Measurements from ENCODE around the gene RAD54L.
"Not testable (repeated sequence)": the region's sequence is repeated elsewhere in the genome, so short reads cannot be mapped to it uniquely, and the experiment has no call there.

The RAD54L gene

DNA sequence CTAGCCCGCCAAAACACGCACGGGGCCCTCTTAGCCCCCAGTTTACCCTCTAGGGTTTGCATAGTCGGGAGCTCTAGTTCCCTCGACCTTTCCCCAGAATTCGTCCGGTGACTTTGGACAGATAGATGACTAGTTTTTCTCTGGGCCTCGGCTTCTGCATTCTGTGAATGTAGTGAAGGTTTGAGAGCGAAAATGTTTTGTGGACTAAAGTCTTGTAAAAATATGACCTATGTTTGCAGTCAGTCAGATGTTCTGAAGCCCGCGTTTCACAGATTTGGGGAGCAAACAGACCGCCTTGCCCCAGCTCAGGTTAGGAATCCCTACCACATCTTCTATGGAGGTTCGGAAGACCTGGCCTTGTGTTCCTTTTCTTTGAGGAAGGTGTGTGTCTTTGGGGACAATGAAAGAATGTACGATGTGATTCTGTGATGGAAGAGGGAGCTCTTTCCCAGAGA lies 56.3 kb downstream of the RAD54L start:
- Histone ChIP-seq H3K4me1 (ENCODE audit: insufficient read depth, low read length) (peaks cover 31% of the 10 kb centered on the region), H3K9me3 (ENCODE audit: control insufficient read depth, insufficient read depth, low read length) (no peaks in the 10 kb centered on the region), H3K36me3 (ENCODE audit: insufficient read depth, low read length) (no peaks in the 10 kb centered on the region), H3K9ac (ENCODE audit: low read depth, low read length) (peak overlapping the region; percentile 90)

DNA sequence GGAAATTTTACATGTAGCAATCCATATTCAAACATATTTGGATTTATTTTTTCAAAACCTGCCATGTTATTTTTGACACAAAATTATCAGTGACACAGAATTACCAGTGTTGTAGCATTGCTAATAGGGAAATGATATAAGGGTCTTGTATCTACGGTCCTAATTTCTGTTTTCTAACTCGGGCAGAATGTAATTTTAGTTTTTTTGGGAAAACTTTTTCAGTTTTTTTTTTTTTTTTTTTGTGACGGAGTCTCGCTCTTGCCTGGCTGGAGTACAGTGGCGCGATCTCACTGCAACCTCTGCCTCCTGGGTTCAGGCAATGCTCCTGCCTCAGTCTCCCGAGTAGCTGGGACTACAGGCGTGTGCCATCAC lies 58.6 kb downstream of the RAD54L start:
- peaks cover 7% of the 10 kb centered on the region for H3K36me3 ChIP-seq (ENCODE audit: insufficient read depth, low read length)
- H3K9ac ChIP-seq (ENCODE audit: low read depth, low read length): peak overlapping the region; percentile 90; the same call in 1 of the 2 replicates
- H3K4me1 ChIP-seq (ENCODE audit: insufficient read depth, low read length): peaks cover 32% of the 10 kb centered on the region

DNA sequence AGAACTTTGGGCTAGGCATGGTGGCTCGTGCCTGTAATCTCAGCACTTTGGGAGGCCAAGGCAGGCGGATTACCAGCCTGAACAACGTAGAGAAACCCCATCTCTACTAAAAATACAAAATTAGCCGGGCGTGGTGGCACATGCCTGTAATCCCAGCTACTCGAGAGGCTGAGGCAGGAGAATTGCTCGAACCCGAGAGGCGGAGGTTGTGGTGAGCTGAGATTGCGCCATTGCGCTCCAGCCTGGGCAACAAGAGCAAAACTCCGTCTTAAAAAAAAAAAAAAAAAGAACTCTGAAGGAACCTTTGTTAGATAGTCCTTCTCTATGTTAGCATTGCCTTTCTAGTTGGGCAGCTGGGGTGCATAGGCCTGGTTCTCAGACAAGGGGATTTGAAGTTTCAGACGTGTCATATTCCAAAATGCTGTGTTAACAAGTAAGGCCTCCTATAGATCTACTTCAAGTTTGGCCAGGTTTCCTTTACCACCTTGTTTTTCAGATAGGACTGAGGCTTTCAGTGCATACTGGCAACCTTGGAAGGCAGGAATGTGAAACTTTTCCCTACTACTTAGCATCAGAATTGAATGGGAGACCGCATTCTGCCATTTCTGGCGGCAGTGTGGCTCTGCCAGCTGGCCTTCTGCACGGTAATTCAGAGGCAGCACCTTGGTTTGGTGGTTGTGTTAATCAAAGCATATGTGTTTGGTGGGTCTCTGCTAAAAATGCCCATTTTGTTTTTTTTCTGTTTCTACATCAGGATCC lies 62.0 kb downstream of the RAD54L start:
- H3K4me1 ChIP-seq (ENCODE audit: insufficient read depth, low read length): peaks cover 32% of the 10 kb centered on the region
- no peak overlapping the region for H3K9ac ChIP-seq (ENCODE audit: low read depth, low read length)
- no peaks in the 10 kb centered on the region for H3K9me3 ChIP-seq (ENCODE audit: control insufficient read depth, insufficient read depth, low read length)
- H3K36me3 ChIP-seq (ENCODE audit: insufficient read depth, low read length): peaks cover 25% of the 10 kb centered on the region

More for the DNA sequence above, 58.6 kb downstream of the RAD54L start:
- no peaks in the 10 kb centered on the region for H3K9me3 ChIP-seq (ENCODE audit: control insufficient read depth, insufficient read depth, low read length)

DNA sequence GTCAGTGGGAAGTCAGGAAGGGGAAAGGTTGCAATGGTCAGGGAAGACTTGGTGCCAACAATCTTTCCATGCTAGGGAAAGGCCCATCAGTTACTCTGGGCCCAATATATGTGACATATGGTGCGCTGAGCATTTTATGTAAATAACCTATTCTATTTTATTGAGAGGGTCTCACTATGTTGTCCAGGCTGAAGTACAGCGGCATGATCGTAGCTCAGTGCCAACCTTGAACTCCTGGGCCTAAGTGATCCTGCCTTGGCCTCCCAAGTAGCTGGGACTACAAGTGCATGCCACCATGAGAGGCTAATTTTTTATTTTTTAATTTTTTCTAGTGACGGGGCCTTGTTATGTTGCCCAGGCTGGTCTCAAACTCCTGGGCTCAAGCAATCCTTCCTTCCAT lies 62.8 kb downstream of the RAD54L start:
- Histone ChIP-seq H3K4me1 (ENCODE audit: insufficient read depth, low read length) (peaks cover 32% of the 10 kb centered on the region), H3K9me3 (ENCODE audit: control insufficient read depth, insufficient read depth, low read length) (no peaks in the 10 kb centered on the region), H3K9ac (ENCODE audit: low read depth, low read length) (no peak overlapping the region), H3K36me3 (ENCODE audit: insufficient read depth, low read length) (peaks cover 28% of the 10 kb centered on the region)

DNA sequence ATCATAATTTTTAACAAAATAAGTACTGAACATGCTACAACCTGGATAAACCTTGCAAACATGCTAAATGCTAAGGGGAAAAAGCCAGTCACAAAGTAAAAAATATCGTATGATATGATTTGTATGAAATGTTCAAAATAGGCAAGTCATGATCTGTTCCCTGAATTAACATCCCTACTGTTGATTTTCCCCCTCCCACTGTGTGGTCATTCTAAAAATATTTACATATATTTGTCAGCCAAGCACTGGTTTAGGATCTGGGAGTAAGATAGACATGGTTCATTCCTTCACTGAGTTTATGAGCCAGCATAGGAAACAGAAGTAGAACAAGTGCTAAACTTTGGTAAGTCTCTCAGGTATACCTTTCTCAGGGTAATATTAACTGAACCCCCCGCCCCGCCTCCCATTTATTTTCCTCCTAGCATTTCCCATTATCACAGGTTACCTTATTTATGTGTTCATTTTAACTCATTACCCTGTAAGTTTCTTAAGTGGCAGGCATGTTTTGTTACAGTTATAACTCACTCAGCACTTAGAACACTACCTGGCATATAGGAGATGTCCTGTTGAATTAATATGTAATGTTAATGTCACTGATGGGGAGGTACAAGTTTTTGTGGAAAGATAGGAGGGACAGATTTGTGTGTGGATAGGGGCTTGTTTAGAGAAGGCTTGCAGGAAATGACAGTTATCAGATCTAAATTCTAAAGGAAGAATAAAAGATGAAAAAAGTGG lies 68.3 kb downstream of the RAD54L start:
- peaks cover 31% of the 10 kb centered on the region for H3K36me3 ChIP-seq (ENCODE audit: insufficient read depth, low read length)

DNA sequence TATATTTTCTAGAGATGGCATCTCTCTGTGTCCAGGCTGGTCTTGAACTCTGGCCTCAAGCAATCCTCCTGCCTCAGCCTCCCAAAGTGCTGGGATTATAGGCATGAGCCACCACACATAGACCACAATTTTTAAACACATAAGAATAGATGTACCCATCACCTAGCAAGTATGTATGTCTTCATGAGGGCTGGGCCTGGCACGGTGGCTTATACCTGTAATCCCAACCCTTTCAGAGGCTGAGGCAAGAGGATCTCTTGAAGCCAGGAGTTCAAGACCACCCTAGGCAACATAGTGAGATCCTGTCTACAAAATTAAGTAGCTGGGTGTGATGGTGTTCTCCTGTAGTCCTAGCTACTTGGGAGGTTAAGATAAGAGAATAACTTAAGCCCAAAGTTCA lies 69.8 kb downstream of the RAD54L start:
- Histone ChIP-seq H3K36me3 (ENCODE audit: insufficient read depth, low read length) (peaks cover 24% of the 10 kb centered on the region), H3K9ac (ENCODE audit: low read depth, low read length) (no peak overlapping the region), H3K4me1 (ENCODE audit: insufficient read depth, low read length) (0 out of 2 replicates have a peak, but pooled peaks cover 3% of the 10 kb centered on the region), H3K9me3 (ENCODE audit: control insufficient read depth, insufficient read depth, low read length) (no peaks in the 10 kb centered on the region)

More for the DNA sequence above, 68.3 kb downstream of the RAD54L start:
- 0 out of 2 replicates have a peak, but pooled peaks cover 3% of the 10 kb centered on the region for H3K4me1 ChIP-seq (ENCODE audit: insufficient read depth, low read length)
- no peak overlapping the region for H3K9ac ChIP-seq (ENCODE audit: low read depth, low read length)
- no peaks in the 10 kb centered on the region for H3K9me3 ChIP-seq (ENCODE audit: control insufficient read depth, insufficient read depth, low read length)

DNA sequence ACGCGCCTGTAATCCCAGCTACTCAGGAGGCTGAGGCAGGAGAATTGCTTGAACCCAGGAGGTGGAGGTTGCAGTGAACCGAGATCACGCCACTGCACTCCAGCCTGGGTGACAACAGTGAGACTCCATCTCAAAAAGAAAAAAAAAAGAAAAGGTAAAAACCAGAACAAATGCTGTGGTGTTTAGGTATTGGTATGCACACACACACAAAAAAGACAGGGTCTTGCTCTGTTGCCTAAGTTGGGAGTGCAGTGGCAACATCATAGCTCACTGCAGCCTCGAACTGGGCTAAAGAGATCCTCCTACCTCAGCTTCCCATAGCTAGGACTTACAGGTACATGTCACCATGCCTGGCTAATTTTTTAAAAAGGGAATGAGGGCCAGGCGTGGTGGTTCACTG lies 71.7 kb downstream of the RAD54L start:
- H3K4me1 ChIP-seq (ENCODE audit: insufficient read depth, low read length); H3K9me3 ChIP-seq (ENCODE audit: control insufficient read depth, insufficient read depth, low read length); H3K9ac ChIP-seq (ENCODE audit: low read depth, low read length): not testable (repeated sequence)
- H3K36me3 ChIP-seq (ENCODE audit: insufficient read depth, low read length): peaks cover 16% of the 10 kb centered on the region

DNA sequence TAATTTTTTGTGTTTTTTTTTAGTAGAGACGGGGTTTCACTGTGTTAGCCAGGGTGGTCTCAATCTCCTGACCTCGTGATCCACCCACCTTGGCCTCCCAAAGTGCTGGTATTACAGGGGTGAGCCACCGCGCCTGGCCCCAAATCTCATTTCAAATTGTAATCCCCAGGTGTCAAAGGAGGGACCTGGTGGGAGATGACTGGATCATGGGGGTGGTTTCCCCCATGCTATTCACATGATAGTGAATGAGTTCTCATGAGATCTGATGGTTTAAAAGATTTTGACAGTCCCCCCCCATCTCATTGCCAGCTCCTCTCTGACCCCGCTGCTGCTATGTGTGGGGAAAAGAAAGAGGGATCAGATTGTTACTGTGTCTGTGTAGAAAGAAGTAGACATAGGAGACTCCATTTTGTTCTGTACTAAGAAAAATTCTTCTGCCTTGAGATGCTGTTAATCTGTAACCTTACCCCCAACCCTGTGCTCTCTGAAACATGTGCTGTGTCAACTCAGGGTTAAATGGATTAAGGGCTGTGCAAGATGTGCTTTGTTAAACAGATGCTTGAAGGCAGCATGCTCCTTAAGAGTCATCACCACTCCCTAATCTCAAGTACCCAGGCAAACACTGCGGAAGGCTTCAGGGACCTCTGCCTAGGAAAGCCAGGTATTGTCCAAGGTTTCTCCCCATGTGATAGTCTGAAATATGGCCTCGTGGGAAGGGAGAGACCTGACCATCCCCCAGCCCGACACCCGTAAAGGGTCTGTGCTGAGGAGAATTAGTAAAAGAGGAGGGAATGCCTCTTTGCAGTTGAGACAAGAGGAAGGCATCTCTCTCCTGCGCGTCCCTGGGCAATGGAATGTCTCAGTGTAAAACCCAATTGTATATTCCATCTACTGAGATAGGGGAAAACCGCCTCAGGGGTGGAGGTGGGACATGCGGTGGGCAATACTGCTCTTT lies 72.7 kb downstream of the RAD54L start:
- H3K9ac ChIP-seq (ENCODE audit: low read depth, low read length); H3K9me3 ChIP-seq (ENCODE audit: control insufficient read depth, insufficient read depth, low read length); H3K4me1 ChIP-seq (ENCODE audit: insufficient read depth, low read length): not testable (repeated sequence)
- peaks cover 10% of the 10 kb centered on the region for H3K36me3 ChIP-seq (ENCODE audit: insufficient read depth, low read length)

DNA sequence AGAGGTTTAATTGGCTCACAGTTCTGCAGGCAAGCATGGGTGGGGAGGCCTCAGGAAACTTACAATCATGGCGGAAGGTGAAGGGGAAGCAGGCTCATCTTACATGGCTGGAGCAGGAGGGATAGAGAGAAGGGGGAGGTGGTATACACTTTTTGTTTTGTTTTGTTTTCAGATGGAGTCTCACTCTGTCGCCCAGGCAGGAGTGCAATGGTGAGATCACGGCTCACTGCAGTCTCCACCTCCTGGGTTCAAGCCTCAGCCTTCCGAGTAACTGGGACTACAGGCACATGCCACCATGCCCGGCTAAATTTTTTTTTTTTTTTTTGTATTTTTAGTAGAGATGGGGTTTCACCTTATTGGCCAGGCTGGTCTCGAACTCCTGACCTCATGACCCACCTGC lies 74.6 kb downstream of the RAD54L start:
- H3K36me3 ChIP-seq (ENCODE audit: insufficient read depth, low read length); H3K4me1 ChIP-seq (ENCODE audit: insufficient read depth, low read length); H3K9me3 ChIP-seq (ENCODE audit: control insufficient read depth, insufficient read depth, low read length); H3K9ac ChIP-seq (ENCODE audit: low read depth, low read length): not testable (repeated sequence)

DNA sequence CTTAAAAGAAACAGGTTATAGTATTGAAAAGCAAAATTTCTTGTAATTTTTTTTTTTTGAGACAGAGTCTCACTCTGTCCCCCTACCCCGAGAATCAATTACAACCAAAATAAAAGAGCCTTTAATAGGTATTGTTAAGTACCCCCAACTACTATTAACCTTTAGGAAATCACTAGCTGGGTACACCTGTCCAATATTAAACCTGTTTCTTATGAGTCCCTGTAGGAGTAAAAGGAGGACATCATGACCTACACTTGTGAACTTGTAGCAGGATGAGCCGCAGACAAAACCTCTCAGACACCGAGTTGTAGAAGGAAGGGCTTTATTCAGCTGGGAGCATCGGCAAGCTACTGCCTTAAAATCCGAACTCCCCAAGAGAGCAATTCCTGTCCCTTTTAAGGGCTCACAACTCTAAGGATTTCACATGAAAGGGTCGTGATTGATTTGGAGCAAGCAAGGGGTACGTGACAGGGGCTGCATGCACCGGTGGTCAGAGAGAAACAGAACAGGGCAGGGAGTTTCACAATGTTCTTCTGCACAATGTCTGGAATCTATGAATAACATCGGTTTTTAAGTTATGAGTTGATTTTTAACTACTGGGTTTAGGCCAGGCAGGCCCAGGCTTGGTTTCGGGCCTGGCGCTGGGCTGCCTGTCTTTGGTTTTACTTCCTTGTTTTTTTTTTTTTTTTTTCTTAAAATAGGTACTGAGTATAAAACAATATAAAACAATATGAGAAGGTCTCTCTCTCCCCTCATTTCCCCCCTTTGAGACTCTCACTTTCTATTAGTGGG lies 77.9 kb downstream of the RAD54L start:
- not testable (repeated sequence) for H3K9me3 ChIP-seq (ENCODE audit: control insufficient read depth, insufficient read depth, low read length); H3K4me1 ChIP-seq (ENCODE audit: insufficient read depth, low read length); H3K9ac ChIP-seq (ENCODE audit: low read depth, low read length); H3K36me3 ChIP-seq (ENCODE audit: insufficient read depth, low read length)
